Activated CD8-positive, alpha-beta T cell treated with anti-CD3 and anti-CD28 coated beads for 36 hours (primary cell): ENCODE data around the gene ARHGEF19. TPM values are rescaled to one million over a fixed set of nuclear protein-coding genes. Genes with fewer than 3 reads are reported as not detected.

ENCODE experiments used
- ATAC-seq: fragments of 200-7000 bp; cut with Tn5 transposase; one replicate; pipeline ENCODE4 v1.10.0; 2021; ENCODE audit warnings: mild to moderate bottlenecking, moderate library complexity
- CTCF ChIA-PET: fragments of 350-600 bp; sonication (Branson Sonifier 250); formaldehyde crosslinking; loops from one replicate; lab custom pipeline; 2021; ENCODE audit warnings: antibody characterized with exemption; lab: Charles Lee
- POLR2A ChIA-PET: fragments of 350-600 bp; sonication (Branson Sonifier 250); formaldehyde crosslinking; loops from one replicate; lab custom pipeline; 2021; ENCODE audit warnings: antibody characterized with exemption; lab: Charles Lee
- DNase-seq: peaks from one replicate; pipeline ENCODE4 v3.0.0-alpha.2; 2020
- H3K27ac Mint-ChIP-seq: one replicate; pipeline ENCODE4 v1.8.0; 2021; ENCODE audit warnings: mild to moderate bottlenecking, mixed read lengths
- H3K27me3 Mint-ChIP-seq: one replicate; pipeline ENCODE4 v1.8.0; 2021; ENCODE audit warnings: mixed read lengths
- H3K36me3 Mint-ChIP-seq: one replicate; pipeline ENCODE4 v1.8.0; 2021; ENCODE audit warnings: low read depth, mixed read lengths
- H3K4me1 Mint-ChIP-seq: one replicate; pipeline ENCODE4 v1.8.0; 2021; ENCODE audit warnings: low read depth, mixed read lengths
- H3K4me3 Mint-ChIP-seq: one replicate; pipeline ENCODE4 v1.8.0; 2021; ENCODE audit warnings: mild to moderate bottlenecking, moderate library complexity, mixed read lengths
- H3K9me3 Mint-ChIP-seq: one replicate; pipeline ENCODE4 v1.8.0; 2021; ENCODE audit warnings: mixed read lengths
- intact Hi-C: fragments of 100-400 bp; cut with micrococcal nuclease; formaldehyde crosslinking; loops from one replicate; pipeline ENCODE4 v1.10.0; 2022
- total RNA-seq, 2 experiments: library from RNA; stranded (reverse); gene quantifications; one replicate each; pipeline ENCODE4 v1.2.3, GENCODE V29; 2021
- TF ChIP-seq, protein P1 (sequence below): fragments of 200-600 bp; IDR thresholded peaks from one replicate; pipeline ENCODE4 v1.8.0; 2022; ENCODE audit warnings: antibody characterized with exemption, mild to moderate bottlenecking

ARHGEF19 gene
- total RNA-seq, 2 experiments from 2014 or later: 5.7 to 7.4 TPM

DNA sequence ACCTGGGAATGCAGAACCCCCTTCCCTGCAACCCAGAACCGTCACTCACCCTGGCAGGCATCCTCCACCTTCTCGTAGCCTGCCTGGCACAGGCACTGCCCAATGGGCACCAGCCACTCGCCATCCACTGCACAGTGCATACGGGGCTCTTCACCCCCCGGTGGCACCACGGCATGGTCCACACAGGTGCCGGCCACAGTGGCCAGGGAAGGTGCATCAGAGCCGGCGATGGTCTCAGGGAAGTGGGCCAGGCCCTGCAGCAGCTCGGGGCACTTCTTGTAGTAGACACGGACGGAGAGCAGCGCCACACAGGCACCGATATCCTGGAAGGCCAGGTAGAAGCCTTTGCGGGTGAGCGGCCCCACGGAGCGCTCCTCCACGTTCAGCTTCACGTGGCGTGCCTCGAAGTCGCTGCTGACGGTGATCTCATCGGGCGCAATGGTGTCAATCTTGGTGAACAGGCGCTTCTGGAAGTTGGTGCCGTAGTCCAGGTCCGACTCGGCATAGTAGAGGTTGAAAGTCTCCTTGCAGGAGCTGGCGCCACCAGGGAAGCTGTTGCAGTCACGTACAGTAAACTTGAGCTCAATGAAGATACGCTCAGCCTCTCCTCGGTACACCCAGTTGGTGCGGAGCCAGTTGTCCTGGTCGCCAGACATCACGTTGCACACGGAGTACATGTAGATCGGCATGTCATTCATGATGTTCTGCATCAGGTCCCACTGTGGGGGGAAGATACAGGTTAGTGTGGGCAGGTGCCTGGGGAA, 63.9 kb downstream of the ARHGEF19 start:
- DNase-seq (no peak), ATAC-seq (no peak)
- no peaks in the 10 kb centered on the region for H3K36me3 Mint-ChIP-seq
- H3K9me3 Mint-ChIP-seq: no peaks in the 10 kb centered on the region
- intact Hi-C loops: no loop called here
- H3K4me1 Mint-ChIP-seq: no peaks in the 10 kb centered on the region
- CTCF ChIA-PET: interaction anchor here (1.6 kb wide), 1 partner anchor 14 kb away, joined by 4 read pairs; no protein-coding TSS in a partner anchor
- POLR2A ChIA-PET: no interaction called here
- H3K27ac Mint-ChIP-seq: no peak overlapping the region
- H3K27me3 Mint-ChIP-seq: peaks cover 14% of the 10 kb centered on the region
- TF ChIP-seq, protein P1, sequence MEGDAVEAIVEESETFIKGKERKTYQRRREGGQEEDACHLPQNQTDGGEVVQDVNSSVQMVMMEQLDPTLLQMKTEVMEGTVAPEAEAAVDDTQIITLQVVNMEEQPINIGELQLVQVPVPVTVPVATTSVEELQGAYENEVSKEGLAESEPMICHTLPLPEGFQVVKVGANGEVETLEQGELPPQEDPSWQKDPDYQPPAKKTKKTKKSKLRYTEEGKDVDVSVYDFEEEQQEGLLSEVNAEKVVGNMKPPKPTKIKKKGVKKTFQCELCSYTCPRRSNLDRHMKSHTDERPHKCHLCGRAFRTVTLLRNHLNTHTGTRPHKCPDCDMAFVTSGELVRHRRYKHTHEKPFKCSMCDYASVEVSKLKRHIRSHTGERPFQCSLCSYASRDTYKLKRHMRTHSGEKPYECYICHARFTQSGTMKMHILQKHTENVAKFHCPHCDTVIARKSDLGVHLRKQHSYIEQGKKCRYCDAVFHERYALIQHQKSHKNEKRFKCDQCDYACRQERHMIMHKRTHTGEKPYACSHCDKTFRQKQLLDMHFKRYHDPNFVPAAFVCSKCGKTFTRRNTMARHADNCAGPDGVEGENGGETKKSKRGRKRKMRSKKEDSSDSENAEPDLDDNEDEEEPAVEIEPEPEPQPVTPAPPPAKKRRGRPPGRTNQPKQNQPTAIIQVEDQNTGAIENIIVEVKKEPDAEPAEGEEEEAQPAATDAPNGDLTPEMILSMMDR: no peak
- H3K4me3 Mint-ChIP-seq: no peak overlapping the region

Other genes with a start within 250 kb of the ARHGEF19 start
- gene ZBTB17, start 236.6 kb downstream of the ARHGEF19 start, total RNA-seq: 10 to 100 TPM; 44.1 to 45.7 TPM
- not detected for gene SRARP, start 208.4 kb downstream of the ARHGEF19 start, total RNA-seq
- gene HSPB7, start 194.6 kb downstream of the ARHGEF19 start, total RNA-seq: not detected
- gene CLCNKA, start 190.6 kb downstream of the ARHGEF19 start, total RNA-seq: not detected
- gene CLCNKB, start 168.9 kb downstream of the ARHGEF19 start, total RNA-seq: not detected
- under 1 TPM; 0.70 to 0.87 TPM for gene FAM131C, start 139.0 kb downstream of the ARHGEF19 start, total RNA-seq
- gene EPHA2, start 56.6 kb downstream of the ARHGEF19 start, total RNA-seq: not detected
- gene CPLANE2, start 24.5 kb upstream of the ARHGEF19 start, total RNA-seq: 1 to 10 TPM; 1.2 to 1.4 TPM
- gene FBXO42, start 139.8 kb upstream of the ARHGEF19 start, total RNA-seq: 10 to 100 TPM; 19.8 to 21.3 TPM
- 100 to 1,000 TPM; 175 to 177 TPM for gene SZRD1, start 154.6 kb upstream of the ARHGEF19 start, total RNA-seq
- not detected for gene SPATA21, start 224.8 kb upstream of the ARHGEF19 start, total RNA-seq
- 10 to 100 TPM; 53.1 to 54.7 TPM for gene NECAP2, start 228.1 kb upstream of the ARHGEF19 start, total RNA-seq